ENCODE results near the gene SUPT20HL2. TPM values are rescaled to one million over a fixed set of nuclear protein-coding genes. Genes with fewer than 3 reads are reported as not detected.

The SUPT20HL2 gene
- total and polyA plus RNA-seq, 2 donors (not counting 1 experiment from before 2014, with no cell fraction given): not detected

DNA sequence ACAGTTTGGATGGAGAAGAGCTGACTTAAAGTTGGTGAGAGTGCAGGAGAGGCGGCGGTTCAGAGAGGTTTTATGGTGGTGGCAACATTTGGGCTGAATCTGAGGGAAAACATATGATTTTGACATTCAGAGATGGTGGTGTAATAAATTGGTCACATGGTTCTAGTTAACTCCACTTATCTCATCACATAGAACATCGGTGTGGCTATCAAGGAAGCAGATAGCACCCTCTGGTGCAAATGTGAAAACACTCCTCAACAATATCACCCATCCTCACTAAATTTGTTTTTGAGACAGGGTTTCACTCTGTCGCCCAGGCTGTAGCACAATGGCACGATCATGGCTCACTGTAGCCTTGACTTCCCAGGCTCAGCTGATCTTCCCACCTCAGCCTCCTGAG, 28.8 kb downstream of the SUPT20HL2 start:
- H3K4me3 ChIP-seq (ENCODE audit: control extremely low read depth in 1 of 5, extremely low read depth in 1 of 5, insufficient read depth in 1 of 5, low read depth in 2 of 5, low read length in 4 of 5): no peak overlapping the region
- no peaks in the 10 kb centered on the region for H3K27me3 ChIP-seq (replicated peaks in 1 of 4; ENCODE audit: control extremely low read depth in 1 of 4, control insufficient read depth in 3 of 4, insufficient read depth in 4 of 4, low read length in 3 of 4)
- H3K4me1 ChIP-seq (ENCODE audit: control insufficient read depth in 2 of 2, insufficient read depth in 2 of 2, low read length in 2 of 2): peaks cover 0 to 5% of the 10 kb centered on the region in 2 donors
- Mint-ChIP-seq H3K4me3 (no peak overlapping the region), H3K27ac (no peak overlapping the region), H3K27me3 (peaks cover 10% of the 10 kb centered on the region), H3K9me3 (ENCODE audit: insufficient read depth) (no peaks in the 10 kb centered on the region), H3K4me1 (peaks cover 4% of the 10 kb centered on the region)
- no peak for TF ChIP-seq EZH2 (IDR thresholded peaks at IDR 0.05; ENCODE audit: borderline replicate concordance, insufficient read depth, low read depth, low read length, poor library complexity, severe bottlenecking)
- TF ChIP-seq, protein P1, sequence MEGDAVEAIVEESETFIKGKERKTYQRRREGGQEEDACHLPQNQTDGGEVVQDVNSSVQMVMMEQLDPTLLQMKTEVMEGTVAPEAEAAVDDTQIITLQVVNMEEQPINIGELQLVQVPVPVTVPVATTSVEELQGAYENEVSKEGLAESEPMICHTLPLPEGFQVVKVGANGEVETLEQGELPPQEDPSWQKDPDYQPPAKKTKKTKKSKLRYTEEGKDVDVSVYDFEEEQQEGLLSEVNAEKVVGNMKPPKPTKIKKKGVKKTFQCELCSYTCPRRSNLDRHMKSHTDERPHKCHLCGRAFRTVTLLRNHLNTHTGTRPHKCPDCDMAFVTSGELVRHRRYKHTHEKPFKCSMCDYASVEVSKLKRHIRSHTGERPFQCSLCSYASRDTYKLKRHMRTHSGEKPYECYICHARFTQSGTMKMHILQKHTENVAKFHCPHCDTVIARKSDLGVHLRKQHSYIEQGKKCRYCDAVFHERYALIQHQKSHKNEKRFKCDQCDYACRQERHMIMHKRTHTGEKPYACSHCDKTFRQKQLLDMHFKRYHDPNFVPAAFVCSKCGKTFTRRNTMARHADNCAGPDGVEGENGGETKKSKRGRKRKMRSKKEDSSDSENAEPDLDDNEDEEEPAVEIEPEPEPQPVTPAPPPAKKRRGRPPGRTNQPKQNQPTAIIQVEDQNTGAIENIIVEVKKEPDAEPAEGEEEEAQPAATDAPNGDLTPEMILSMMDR (IDR thresholded peaks at IDR 0.05): no peak
- POLR2A ChIA-PET: no interaction called here
- H3K9me3 ChIP-seq (ENCODE audit: control extremely low read depth in 1 of 3, control insufficient read depth in 2 of 3, insufficient read depth in 1 of 3, low read length in 2 of 3): no peaks in the 10 kb centered on the region
- CTCF ChIA-PET: no interaction called here
- DNase-seq (no peak), ATAC-seq (ENCODE audit: low read depth) (no peak)
- H3K36me3 ChIP-seq (replicated peaks in 1 of 2; ENCODE audit: control extremely low read depth in 1 of 2, control insufficient read depth in 1 of 2, extremely low read depth in 1 of 2, insufficient read depth in 2 of 2, low read length in 1 of 2): no peaks in the 10 kb centered on the region
- no peak overlapping the region for H3K9ac ChIP-seq (ENCODE audit: low read length)
- no peak overlapping the region for H2AFZ ChIP-seq (ENCODE audit: insufficient read depth, low read depth, low read length, poor library complexity, severe bottlenecking)
- no peak overlapping the region for H3K4me2 ChIP-seq (replicated peaks; ENCODE audit: low read depth, low read length, poor library complexity, severe bottlenecking)
- no peaks in the 10 kb centered on the region for H4K20me1 ChIP-seq (ENCODE audit: control insufficient read depth, insufficient read depth, low read length, poor library complexity, severe bottlenecking)
- H3K79me2 ChIP-seq (ENCODE audit: control insufficient read depth, insufficient read depth, low read length): no peaks in the 10 kb centered on the region
- WGBS (ENCODE audit: insufficient coverage): 96% methylated on average over 4 of the region's 5 CpGs
- no peak overlapping the region for H3K27ac ChIP-seq (ENCODE audit: low read length in 2 of 2)
- intact Hi-C loops (cut with micrococcal nuclease): no loop called here

- Mint-ChIP-seq H3K4me1 (peaks cover 4% of the 10 kb centered on the region), H3K27ac (no peak overlapping the region), H3K4me3 (no peak overlapping the region), H3K27me3 (peaks cover 14% of the 10 kb centered on the region), H3K9me3 (ENCODE audit: insufficient read depth) (no peaks in the 10 kb centered on the region)
- WGBS (ENCODE audit: insufficient coverage): no CpG with 5 or more reads among the region's 2 CpGs
- peaks cover 0 to 5% of the 10 kb centered on the region in 2 donors for H3K4me1 ChIP-seq (ENCODE audit: control insufficient read depth in 2 of 2, insufficient read depth in 2 of 2, low read length in 2 of 2)
- H4K20me1 ChIP-seq (ENCODE audit: control insufficient read depth, insufficient read depth, low read length, poor library complexity, severe bottlenecking): no peaks in the 10 kb centered on the region
- H3K4me3 ChIP-seq (ENCODE audit: control extremely low read depth in 1 of 5, extremely low read depth in 1 of 5, insufficient read depth in 1 of 5, low read depth in 2 of 5, low read length in 4 of 5): no peak overlapping the region
- no peak for DNase-seq
- ATAC-seq (ENCODE audit: low read depth): no peak
- H3K27ac ChIP-seq (ENCODE audit: low read length in 2 of 2): no peak overlapping the region
- H3K79me2 ChIP-seq (ENCODE audit: control insufficient read depth, insufficient read depth, low read length): no peaks in the 10 kb centered on the region
- no peak overlapping the region for H3K9ac ChIP-seq (ENCODE audit: low read length)
- no peaks in the 10 kb centered on the region for H3K36me3 ChIP-seq (replicated peaks in 1 of 2; ENCODE audit: control extremely low read depth in 1 of 2, control insufficient read depth in 1 of 2, extremely low read depth in 1 of 2, insufficient read depth in 2 of 2, low read length in 1 of 2)
- H3K4me2 ChIP-seq (replicated peaks; ENCODE audit: low read depth, low read length, poor library complexity, severe bottlenecking): no peak overlapping the region
- H2AFZ ChIP-seq (ENCODE audit: insufficient read depth, low read depth, low read length, poor library complexity, severe bottlenecking): no peak overlapping the region
- ChIA-PET CTCF (no interaction called here), POLR2A (no interaction called here)
- H3K27me3 ChIP-seq (replicated peaks in 1 of 4; ENCODE audit: control extremely low read depth in 1 of 4, control insufficient read depth in 3 of 4, insufficient read depth in 4 of 4, low read length in 3 of 4): no peaks in the 10 kb centered on the region
- no peak for TF ChIP-seq EZH2 (IDR thresholded peaks at IDR 0.05; ENCODE audit: borderline replicate concordance, insufficient read depth, low read depth, low read length, poor library complexity, severe bottlenecking)
- TF ChIP-seq, protein P1 (IDR thresholded peaks at IDR 0.05): no peak
- H3K9me3 ChIP-seq (ENCODE audit: control extremely low read depth in 1 of 3, control insufficient read depth in 2 of 3, insufficient read depth in 1 of 3, low read length in 2 of 3): no peaks in the 10 kb centered on the region
- intact Hi-C loops (cut with micrococcal nuclease): no loop called here
Measured at GRCh38 chrX:24283127-24283794, 30.6 kb downstream of the SUPT20HL2 start.
